NCI-H187 (cell line): ENCODE results near the gene TCF19.
A peak's percentile ranks its signal among the peaks of the same experiment; 100 is the strongest.

Source experiments
- DNase-seq, 2 experiments: peaks; one replicate each; lab custom pipeline; 2025; lab: John Stamatoyannopoulos, UW

TCF19 gene

DNA sequence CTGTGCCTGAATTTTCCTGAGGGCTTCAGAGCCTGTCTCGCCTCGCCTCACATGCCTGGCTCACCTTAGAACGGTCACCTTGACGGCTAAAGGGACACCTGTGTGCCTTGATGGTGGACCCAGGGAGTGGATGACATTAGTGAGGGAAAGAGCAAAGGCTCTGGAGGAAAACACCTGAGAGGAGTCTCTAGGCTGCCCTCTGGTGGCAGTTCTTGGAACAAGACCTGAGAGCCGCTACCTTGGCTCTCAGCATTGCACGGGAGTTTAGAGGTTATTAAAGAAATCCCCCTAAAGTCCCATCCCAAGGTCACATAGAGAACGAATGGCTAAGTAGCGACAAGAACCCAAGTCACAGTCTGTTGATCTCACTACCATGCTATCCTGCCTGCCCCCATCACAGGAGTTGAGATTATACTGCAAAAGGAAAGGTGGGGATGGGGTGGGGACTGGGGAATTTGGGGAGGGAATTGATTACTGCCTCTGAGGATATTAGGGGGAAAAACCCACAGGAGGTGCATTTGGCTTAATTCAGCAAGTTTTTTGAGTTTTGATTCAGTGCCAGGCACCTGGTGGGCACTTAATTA is 30.2 kb upstream of the TCF19 start:
- peak; percentile 17 to 26 for DNase-seq

DNA sequence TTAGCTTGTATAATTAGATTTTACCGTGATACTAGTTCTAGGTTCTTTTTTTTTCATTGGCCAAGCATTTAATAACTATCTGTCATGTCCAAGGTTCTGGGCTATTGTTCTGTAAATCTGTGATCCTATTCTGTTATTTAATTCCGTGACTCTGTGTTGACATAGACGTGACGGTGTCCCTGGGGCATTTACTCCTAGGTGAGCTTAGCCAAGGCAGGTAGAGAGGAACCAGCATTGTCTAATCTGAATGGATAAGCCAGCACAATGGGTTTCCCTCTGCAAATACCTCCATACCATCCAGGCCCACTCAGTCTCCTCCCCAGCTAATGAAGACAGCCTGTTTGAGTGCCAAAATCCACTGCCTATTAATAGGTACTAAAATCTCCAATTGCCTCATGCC is 29.3 kb upstream of the TCF19 start:
- no peak for DNase-seq

DNA sequence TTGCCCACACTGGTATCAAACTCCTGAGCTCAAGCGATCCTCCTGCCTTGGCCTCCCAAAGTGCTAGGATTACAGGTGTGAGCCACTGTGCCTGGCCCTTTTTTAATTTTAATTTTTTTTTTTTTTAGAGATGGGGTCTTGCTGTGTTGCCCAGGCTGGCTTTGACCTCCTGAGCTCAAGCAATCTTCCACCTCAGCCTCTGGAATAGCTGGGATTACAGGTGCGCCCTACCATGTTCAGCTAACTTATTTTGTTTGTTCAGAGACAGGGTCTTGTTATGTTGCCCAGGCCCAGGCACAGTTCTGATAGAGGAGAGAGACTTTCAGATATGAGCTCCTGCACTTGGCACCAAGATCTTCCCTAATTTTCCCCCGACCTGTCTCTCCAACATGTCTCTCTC is 27.6 kb upstream of the TCF19 start:
- no peak for DNase-seq

DNA sequence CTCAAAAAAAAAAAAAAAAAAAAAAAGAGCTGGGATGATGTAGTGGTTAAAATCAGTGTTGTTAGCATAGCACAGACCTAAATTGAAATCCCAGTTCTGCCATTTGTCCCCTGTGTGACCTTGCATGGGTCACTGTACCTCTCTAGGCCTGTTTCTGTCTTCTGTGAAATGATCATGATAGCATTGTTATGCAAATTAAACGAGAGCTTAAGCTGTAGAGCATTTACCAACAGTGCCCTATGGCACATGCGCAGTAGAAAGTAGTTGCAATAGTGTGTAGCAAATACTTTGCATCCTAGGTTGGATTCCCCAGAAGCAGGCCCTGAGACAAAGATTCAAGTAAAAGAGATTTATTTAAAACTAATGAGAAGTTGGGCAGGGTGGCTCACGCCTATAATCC is 26.8 kb upstream of the TCF19 start:
- no peak for DNase-seq

DNA sequence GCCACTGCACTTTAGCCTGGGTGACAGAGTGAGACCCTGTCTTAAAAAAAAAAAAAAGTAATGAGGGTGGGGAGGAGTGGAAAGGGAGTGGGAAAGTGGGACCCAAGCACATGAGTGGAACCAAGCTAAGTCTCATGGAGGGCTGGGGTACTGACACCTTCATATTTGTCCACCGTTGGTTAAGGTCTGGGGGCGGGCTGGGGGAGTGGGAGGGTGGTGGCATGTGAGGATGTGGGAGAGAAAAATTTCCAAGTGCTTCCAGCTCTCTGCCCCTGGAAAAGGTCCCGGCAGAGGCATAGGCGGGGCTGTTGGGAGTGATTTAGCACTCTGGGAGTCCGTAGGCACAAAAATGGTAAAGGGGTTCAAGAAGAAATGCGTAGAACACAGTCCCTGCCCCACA is 25.6 kb upstream of the TCF19 start:
- no peak for DNase-seq

DNA sequence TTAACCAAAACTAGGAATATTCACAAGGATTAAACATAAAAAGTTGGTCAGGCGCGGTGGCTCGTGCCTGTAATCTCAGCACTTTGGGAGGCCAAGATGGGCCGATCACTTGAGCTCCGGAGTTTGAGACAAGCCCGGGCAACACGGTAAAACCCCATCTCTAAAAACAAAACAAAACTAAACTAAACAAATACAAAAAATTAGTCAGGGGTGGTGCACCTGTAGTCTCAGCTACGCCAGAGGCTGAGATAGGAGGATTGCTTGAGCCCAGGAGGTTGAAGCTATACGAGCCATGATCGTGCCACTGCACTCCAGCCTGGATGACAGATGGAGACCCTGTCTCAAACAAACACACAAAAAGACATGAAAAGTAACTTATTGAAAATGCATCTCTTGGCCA is 22.7 kb upstream of the TCF19 start:
- DNase-seq = no peak

DNA sequence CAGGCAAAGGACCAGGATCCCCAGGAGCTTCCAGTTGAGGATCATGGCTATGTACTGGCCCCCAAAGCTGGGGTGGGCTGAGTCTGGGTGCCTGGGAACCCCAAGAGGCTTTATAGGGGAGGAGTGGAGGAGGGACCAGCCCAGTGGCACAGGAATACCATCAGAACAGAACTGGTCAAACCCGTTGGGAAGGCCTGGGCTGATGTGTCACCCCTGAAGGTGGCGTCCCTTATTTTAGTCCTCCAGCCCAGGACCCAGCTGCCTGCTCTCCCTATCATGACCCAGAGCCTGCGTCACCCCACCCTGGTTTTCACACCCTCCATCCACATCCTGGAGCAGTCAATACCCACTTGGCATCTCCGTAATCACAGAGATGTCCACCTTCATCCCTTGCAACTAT is 19.4 kb upstream of the TCF19 start, which contains the start of gene PSORS1C2:
TSS of gene PSORS1C2 (minus strand) at position 85 of the 400 bp plus-strand sequence. CDS start at position 45, 40 bp downstream.
- DNase-seq = no peak

DNA sequence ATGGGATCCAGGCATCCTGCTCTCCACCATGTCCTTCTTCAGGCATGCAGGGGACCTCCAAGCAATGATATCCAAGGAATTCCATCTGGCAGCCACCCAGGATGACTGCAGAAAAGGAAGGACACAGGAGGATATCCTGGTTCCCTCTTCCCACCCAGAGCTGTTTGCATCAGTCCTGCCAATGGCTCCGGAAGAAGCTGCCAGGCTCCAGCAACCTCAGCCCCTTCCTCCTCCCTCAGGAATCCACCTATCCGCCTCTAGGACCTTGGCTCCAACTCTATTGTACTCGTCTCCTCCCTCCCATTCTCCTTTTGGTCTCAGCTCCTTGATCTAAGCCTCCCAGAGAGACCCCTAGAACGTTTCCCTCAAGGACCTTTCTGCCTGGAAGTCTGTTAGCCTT is 18.8 kb upstream of the TCF19 start:
- DNase-seq = no peak

DNA sequence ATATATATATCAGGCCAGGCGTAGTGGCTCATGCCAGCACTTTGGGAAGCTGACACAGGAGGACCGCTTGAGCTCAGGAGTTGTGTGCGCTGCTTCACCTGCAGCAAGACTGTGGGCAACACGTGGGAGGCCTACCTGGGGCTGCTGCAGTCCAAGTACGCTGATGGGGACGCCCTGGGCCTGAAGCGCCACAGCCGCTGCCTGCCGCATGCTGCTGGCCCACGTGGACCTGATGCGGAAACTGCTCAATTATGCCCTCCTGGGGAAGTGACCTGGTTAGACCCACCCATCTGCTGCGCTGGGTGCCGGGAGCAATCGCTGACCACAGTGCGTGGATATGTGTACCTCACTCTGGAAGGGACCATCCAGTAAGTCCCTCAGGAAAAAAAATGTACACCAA is 17.7 kb upstream of the TCF19 start:
- DNase-seq = no peak

DNA sequence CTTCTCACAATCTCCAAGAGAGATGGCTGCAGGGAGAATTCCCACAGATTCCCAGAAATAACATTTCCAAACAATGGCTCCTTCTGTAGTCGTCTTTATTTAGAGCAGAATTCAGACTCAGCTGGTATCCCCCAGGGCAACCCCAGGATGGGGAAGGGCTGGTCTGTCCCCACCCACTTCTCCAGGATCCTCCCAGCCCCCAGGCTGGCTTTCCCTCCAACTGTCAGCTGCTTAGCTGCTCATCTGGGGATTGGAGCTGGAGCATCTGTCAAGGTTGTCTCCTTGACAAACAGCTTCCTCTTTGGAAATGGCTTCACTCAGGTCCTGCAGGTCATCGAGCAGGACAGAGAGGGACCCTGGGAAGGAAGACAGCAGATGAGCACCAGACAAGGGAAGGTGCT is 16.0 kb upstream of the TCF19 start:
- no peak for DNase-seq

DNA sequence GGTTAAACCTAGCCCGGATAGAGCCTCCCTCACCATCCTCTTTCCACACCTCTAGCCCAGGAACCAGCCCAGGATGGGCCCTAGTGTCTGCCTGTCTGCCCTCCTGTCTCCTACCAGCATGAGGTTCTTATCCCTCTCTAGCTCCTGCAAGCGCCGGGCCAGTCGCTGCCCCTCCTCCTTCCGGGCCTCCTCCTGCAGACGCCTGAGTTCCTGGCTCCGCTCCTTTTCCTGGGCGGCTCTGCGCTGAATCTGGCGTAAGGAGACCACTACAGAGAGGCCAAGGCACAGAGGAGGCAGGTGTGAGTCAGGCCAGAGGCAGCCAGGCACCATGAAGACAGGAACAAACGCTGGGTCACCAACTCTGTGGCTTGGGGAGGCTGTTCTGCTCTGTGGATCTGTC is 15.2 kb upstream of the TCF19 start:
- DNase-seq = no peak

DNA sequence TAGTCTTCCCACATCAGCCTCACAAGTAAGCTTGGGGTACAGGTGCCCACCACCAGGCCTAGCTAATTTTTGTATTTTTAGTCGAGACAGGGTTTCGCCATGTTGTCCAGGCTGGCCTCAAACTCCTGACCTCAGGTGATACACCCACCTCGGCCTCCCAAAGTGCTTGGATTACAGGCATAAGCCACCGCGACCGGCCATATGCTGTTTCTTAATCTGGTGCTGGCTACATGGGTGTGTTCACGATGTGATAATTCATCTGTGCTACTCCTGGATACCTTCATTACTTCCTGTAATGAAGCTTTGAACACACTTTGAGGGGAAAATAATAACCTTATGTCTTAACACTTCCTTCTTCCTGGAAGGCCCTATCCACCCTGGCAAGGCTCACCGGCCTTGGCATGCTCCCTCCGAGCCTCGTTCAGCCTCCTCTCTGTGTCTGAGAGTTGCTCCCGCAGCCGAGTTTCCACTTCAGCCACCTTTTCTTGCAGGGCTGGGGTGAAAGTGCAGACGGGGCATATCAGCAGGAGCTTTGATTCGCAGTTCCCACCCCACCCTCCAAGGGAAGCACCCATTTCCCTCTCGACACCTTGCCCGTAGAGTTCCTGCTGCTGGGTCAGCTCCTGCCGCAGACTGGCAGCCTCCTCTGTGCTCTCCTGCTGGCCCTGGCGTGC is 14.0 kb upstream of the TCF19 start:
- DNase-seq = no peak

DNA sequence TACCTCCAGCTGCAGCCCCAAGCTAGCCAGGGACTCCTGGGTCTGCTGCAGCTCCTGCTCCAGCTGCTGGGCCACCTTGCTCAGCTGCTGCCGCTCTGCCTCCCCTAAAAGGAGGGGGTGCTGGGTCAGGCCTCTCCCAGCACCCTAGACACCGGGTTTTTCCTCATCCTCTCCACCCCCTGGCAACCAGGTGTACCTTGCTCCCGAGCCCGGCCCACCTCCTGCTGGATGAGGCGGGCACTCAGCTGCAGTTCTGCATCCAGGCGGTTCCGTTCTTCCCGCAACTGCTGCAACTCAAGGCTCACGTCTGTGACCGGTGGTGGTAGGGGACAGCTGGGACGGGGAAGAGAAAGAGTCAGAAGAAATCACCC is 13.4 kb upstream of the TCF19 start:
- DNase-seq = no peak

DNA sequence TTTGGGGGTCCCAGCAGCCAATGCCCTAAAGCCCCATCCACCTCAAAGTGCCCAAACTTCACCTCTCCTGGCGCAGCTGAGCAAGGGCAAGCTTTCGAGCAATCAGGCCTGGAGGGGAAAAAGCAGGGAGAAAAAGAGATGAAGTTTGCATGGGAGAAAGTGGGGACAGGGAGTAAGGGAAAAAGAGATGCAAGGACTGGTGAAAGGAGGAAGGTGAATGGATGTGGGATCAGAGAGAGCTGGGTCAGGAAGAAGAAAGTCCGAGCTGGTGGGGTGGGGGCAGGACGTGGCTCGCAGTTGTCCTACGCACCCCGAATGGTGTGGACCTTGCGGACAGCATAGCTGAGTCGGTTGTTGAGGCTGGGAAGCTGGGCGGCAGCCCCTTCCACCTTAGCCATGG is 13.0 kb upstream of the TCF19 start:
- no peak for DNase-seq

DNA sequence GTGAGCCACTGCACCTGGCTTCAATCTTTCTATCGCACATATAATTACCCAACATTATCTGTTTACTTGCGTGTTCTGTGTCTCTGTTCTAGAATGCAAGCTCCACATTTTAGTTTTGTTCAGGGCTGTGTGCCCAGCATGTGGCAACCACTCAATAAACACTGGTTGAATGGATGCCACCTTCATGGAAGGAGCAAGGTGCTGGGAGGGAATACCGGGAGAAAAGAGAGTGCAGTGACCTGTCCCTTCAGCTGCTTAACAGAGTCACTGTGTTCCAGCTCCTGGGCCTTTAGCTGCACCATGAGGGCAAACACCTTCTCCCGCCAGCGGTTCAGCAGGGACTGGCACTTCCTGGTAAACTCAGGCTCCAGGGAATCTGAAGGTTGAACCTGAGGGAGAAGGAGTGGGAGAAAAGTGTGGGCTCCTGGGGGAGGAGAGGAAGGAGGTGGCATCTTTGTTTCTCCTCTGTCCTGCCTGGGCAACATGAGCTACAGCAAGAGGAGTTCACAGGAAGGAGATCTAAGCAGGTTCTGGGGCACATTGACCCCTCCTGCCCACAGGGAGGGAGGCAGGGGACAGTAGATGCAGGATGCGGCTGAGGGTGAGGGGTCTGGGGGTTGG is 8.5 kb upstream of the TCF19 start:
- DNase-seq = no peak

DNA sequence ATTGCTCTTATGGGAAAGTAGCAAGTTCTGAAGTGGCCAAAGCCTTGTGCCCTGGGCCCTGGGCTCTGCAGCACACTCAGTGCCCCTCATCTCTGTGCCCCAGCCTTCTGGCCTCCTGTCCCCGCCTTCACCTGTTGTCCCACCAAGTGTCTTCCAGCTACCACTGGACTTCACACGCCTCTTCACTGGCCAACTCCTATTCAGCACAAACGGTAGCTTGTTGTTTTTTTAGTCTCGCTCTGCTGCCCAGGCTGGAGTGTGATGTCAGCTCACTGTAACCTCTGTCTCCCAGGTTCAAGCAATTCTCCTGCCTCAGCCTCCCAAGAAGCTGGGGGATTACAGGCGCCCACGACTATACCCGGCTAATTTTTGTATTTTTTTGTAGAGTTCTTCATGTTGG is 5.6 kb upstream of the TCF19 start:
- no peak for DNase-seq

DNA sequence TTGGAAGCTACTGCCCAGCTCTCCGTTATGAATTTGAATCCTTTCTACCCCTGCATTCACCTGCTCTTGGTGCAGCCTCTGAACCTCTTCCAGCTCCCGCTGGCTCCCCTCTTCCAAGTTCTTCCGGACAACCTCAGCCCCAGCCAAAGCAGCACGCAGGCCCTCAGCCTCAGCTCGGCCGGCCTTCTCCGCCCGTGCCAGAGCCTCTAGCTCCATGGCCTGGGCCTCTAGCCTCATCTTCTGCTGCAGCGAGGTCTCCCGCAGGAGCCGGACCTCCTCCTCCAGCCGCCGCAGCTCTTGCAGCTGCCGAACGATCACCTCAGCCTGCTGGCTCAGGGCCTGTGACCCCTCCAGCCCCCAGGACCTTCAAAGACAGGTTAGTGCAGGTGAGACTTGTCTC is 4.0 kb upstream of the TCF19 start:
- no peak for DNase-seq

DNA sequence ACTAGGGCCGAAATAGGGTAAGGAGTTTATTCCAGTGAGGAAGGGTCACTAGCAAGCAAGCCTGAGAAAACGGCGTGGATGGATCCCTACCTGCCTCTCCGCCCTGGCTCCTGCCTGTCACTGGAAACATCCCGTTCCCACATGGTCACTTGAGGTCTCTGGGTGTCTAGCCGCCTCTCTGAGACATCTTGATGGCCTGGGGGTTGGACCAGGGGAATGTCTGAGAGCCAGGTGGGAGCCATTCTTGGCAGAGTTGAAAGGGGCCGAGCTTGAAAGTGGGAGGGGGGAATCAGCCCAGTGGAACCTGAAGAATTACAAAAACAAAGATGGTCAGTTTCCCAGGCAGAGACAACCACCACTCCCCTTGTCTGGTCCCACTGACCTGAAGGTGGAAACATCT is 1.7 kb upstream of the TCF19 start:
- no peak for DNase-seq

DNA sequence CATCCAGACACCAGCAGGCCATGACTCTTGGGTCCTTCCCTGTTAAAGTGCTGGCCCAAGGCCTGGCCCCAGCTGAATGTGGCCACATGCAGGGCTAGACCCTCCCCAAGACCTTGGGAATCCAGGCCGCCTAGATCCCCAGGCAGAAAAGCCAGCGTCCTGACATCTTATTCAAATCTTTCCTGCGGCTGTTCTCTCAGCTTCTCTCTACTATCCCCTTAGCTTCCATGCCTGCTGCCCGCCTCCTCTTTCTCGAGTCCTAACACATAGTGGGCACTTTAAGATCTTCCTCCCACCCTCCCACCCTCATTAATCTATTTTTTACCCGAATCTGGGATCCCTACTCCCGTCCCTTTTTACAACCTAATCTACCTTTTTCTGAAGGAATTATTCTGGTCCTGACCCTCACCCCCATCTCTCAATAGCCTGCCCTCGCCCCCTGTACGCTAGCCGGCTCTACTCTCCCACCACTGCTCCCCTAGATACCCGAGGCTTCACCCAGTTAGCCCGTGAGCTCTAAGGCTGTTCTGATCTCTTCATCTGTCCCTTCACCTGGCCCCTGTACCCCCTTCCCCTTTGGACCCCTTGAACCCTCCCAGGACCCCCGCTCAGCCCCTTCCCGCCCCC is 763 bp upstream of the TCF19 start, which contains the start of gene CCHCR1:
TSS of gene CCHCR1 (minus strand) at position 290 of the 627 bp plus-strand sequence. CDS start at position 88, 202 bp downstream.
- no peak for DNase-seq

DNA sequence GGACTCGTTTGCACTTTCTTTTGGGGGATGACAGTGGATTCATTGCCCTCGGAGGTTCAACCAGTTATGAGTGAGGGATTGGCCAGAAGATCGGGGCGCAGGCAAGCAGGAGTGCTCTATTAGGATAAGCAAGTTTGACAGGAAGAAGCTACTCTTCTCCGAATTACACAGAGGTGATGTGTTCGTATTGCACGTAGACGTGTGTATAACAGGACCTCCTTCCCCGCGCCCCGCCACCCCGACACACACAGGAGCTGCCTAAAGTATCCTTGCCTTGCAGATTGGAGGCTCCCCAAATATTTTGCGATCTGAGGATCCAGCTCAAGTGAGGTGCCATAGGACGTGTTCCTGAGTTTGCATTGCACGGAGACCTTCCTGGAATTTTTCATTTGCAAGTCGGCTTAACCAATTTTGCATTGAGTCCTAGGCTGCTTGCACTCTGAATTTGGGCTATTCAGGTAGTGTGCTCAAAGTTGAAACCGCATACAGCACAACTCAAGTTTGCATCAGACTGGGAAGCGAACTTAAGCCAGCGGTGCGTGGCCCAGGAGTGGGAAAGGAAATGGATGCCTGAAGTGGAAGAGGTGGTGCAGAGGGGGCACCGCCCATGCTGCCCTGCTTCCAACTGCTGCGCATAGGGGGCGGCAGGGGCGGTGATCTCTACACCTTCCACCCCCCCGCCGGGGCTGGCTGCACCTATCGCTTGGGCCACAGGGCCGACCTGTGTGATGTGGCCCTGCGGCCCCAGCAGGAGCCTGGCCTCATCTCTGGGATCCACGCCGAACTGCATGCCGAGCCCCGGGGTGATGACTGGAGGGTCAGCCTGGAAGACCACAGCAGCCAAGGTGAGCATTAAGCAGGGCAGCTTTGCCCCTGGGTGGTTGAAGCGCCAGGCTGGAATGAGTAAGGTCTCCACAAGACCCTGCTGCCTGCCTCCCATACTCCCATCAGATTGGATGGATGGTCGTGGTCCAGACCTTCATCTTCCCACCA is 770 bp downstream of the TCF19 start:
- DNase-seq = no peak

DNA sequence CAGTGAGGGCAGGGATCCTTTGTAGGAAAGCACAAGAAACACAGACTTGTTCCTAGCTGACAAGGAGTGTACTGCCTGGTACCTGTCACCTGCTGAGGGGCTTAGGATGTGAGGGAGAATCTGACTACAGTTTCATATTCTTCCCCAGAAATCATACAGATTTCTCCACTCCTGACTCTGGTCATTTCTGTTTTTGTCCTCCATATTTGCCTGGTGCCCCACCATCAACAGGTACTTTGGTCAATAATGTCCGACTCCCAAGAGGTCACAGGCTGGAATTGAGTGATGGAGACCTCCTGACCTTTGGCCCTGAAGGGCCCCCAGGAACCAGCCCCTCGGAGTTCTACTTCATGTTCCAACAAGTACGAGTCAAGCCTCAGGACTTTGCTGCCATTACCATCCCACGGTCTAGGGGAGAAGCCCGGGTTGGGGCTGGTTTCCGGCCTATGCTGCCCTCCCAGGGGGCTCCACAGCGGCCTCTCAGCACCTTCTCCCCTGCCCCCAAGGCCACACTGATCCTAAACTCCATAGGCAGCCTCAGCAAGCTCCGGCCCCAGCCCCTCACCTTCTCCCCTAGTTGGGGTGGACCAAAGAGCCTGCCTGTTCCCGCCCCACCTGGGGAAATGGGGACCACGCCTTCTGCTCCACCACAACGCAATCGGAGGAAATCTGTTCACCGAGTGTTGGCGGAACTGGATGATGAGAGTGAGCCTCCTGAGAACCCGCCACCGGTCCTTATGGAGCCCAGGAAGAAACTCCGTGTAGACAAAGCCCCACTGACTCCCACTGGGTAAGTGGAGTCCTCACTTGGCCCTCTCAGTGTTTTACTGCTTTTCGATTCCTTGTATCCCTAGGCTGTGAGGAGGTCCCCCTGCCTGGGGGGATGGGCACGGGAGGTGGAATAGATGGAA is 3.1 kb downstream of the TCF19 start:
- DNase-seq = no peak
